Activated effector memory CD4-positive, alpha-beta T cell treated with Interleukin-2 at 50 U/mL for 16 hours (primary cell): ENCODE results near the gene GNAL.
"Not testable (repeated sequence)": the region's sequence is repeated elsewhere in the genome, so short reads cannot be mapped to it uniquely, and the experiment has no call there.

ENCODE experiments used
- DNase-seq: peaks from one replicate; pipeline ENCODE4 v3.0.0-alpha.2; 2020

Gene GNAL

DNA sequence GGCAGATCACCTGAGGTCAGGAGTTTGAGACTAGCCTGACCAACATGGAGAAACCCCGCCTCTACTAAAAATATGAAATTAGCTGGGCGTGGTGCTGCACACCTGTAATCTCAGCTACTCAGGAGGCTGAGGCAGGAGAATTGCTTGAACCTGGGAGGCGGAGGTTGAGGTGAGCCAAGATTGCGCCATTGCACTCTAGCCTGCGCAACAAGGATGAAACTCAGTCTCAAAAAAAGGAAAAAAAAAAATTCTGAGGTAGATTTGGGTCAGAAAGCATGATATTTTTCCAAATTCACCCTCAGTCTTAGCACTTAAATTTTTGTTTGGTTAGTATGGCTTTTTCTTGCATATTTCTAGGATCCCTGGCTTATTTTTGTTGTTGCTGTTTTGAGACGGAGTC lies 165.5 kb downstream of the GNAL start:
- DNase-seq, result not testable (repeated sequence)

DNA sequence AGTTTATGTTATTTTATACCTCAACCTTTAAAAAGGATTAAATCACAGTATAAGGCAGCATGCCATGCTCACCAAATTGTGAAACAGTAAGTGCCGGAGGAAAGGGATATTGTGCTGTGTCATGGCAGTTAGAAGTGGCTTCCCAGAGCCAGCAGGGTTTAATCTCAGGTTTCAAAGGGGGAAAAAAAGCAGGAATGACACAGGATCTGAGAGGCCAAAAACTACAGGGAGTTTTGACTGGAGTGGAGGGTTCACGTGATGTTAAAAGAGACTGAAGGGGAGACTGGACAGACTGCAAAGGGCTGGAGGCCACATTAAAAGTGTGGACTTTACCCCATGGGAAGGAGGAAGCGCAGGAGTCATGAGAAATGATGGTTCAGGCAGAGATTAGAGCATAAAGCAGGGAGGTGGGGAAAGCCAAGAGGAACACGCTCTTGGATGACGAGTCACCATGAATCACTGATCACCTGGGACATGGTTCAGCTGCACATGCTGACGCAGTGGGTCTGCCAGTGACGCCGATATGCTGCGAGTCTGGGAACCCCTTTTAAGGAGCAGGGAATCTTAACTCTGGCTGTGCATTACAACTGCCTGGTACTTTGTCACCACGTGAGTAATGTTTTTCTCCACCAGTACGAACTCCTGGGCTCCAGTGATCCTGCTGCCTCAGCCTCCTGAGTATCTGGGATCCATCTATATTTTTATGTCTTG lies 168.3 kb downstream of the GNAL start:
- no peak for DNase-seq

DNA sequence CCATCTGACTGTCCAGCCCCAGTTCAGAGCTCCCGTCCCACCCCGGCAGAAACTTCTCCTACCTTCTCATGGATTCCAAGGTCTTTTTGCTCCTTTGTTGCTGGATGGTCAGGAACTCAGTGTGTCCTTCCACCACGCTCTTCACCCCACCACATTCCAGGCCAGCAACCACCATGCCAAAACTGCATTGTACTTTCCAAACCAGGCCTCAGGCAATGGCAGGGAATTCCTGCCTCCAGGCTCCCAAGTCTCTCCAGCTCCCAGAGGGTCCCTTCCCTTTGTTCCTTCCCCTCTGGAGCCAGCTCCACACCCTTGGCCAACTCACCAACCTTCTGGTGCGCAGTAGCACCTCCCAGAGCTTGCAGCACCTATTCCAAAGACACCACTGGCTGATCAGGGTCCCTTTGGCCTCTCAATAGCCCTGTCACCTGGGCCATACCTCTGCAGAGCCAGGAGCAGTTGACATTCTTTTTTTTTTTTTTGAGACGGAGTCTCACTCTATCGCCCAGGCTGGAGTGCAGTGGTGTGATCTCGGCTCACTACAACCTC lies 170.3 kb downstream of the GNAL start:
- no peak for DNase-seq

DNA sequence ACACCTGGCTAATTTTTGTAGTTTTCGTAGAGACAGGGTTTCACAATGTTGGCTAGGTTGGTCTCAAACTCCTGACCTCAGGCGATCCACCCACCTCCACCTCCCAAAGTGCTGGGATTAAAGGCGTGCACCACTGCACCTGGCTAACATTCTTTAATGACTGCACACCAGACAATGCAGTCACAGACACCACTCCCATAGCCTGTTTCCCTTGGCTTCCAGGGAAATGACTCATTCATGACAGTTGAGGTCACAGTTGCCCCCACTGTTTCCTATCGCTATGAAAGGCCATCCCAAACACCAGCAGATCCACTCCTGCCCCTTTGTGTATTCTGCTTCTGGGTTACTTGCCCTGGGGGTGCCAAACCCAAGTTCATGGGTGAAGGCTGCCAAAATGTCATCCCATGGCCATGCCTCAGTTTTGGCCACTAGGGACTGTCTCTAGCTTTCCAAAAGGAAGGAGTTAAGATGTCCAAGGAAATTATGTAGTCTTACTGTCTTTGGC lies 170.9 kb downstream of the GNAL start:
- DNase-seq, result no peak

DNA sequence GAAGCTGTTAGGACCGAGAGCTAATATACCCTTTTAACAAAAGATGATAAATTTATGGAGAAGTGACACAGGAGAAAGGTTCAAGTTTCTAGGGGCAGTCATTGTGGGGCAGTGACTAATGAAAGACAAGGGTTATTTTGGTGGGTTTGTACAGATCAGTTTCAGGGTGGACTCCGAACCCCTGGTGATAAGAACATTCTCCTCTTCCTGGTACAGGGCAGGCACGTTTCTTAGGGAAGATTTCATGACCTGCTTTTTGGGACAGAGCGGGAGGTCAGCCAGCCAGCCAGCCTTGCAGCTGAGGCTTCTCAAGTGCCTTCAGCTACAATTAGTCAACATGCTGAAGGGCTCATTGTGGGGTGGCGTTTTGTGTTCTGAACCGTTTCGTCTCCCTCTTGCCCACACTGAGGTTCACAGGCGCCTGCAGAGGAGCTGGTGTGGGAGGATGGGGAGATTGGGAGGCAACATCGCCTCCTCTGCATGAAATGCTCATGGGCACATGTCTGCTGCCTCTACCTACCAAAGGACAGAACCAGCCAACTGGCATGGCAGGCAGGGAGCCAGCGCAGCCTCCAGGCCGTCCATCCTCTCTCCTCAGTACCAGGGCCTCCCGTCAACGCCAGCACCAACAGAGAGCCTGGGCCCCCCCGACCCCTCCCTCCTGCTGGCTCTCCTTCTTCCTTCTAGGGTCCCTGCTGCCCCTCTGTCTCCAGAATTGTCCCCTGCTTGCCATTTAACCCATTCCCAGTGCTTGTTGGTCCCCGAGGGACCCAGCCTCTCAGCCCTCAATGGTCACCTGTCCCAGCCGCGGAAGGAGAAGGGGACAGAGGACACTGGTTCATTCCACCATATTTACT lies 171.8 kb downstream of the GNAL start:
- no peak for DNase-seq

DNA sequence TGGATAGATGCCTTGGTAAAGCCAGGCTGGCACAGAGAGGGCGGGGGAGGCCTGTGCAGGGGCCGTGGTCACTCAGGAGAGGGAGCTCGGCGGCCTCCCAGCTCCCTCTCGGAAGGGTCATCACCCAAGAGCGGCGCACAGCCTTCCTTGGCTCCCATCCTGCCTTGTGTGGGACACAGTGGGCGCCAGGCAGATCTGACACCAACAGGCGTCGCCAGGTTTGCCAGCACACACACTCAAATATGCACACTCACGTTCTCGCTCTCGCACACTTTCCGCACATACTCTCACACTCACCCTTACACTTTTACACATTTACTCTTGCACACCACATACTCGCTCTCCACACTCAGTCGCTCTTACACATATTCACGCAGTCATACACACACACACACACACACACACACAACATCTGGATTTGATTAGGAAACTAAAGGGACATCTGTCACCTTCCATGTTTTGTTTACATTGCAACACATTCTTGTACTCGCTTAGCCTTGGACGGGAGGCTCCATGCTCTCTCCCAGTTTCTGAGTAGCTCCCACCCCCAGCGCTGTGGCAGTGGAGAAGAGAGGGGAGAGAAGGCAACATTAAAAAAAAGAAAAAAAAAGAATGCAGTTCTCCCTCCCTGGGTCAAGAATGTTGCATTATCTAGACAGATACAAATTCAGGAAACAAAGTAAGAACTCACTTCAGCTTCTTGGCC lies 172.7 kb downstream of the GNAL start:
- DNase-seq, result no peak

DNA sequence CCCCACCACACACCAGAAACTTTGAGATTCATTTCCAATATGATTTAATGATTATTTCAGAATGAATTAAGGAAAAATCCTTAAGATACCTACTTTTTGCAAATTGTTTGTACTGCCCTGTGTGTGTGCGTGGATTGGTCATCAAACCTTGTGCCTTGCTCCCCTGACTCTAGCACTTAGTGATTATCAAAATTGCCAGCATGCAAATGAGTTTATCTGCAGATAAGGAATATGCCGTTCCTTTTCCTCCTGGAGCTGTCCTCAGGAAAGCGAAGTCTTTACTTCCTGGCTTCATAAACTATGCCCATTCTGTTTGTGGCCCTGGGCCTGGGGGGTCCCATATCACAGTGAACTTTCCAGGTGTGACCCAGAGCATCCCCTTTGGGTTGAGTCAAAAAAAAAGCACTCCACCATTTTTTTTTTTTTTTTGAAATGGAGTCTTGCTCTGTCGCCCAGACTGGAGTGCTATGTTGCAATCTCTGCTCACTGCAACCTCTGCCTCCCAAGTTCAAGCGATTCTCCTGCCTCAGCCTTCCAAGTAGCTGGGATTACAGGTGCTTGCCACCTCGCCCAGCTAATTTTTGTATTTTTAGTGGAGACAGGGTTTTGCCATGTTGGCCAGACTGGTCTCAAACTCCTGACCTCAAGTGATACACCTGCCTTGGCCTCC lies 173.5 kb downstream of the GNAL start:
- DNase-seq, result no peak

DNA sequence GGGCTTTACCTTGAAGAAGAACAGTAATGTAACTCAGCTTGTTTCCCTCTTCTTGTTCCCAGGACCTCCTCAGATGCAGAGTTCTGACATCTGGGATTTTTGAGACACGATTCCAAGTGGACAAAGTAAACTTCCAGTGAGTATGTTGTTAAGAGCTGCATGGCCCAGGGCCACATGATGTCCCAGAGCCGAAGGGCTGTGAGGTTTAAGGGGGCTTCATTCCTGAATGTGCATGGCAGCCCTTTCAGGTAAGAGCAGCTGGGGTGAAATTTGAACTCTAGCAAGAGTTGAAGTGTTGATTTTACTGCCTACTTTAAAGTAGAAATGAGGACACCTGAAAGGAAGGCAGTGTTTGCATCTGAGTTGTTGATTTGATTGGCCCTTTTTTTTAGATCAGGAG lies 175.4 kb downstream of the GNAL start:
- DNase-seq, result no peak

DNA sequence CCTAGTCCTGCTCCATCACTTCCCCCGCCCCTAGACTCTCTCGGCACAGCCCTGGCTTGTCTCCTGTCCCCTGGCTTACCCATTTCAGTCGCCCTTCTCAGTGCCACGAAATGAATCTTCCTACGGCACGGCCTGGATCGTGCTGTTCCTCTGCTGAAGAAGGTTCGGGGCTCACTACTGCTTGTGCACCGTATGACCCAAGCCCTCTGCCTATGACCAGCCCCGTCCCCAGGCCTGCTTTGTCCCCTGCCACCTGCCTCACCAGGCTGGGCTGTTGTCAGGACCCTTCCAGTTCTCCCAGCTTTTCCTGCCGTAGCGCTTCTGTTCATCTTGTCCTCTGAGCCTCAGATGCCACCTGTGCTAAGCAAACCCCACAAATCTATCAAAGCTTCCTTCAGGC lies 176.0 kb downstream of the GNAL start:
- no peak for DNase-seq

DNA sequence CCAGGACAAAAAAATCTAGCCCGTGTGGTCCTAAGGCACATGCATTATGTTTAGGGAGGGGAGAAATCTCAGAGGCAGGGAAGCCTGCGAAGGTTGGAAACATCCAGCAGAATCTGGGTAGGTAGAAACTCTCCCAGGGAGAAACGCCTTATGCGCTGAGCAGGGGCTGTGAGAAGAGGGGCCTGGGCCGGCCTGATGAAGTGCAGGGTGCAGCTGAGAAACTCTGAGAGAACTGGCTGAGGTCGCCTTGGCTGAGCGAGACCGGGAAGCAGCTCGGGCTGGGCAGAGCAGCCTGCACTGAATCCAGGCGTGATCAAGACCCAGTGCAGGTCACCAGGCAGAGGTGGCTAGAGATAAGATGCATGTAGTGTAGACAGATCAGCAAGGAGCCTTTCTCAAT lies 177.3 kb downstream of the GNAL start:
- DNase-seq, result no peak

DNA sequence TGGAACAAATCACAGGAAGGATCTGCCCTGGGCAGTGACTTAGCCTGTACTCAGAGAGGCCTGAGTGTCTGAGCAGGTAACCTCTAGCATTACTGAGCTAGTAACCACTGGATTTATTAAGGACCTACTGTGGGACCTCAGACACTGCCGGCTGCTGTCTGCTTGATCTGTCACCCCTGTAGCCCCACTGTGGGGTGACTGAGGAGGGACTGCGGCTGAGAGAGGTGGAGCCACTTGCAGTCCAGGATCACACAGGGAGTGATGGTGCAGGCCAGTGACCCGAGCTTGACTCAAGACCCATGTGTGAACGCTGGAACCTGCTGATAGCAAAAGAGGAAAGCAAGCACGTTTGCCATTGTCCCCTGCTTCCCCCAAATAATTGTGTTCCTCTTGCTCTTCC lies 177.7 kb downstream of the GNAL start:
- no peak for DNase-seq

DNA sequence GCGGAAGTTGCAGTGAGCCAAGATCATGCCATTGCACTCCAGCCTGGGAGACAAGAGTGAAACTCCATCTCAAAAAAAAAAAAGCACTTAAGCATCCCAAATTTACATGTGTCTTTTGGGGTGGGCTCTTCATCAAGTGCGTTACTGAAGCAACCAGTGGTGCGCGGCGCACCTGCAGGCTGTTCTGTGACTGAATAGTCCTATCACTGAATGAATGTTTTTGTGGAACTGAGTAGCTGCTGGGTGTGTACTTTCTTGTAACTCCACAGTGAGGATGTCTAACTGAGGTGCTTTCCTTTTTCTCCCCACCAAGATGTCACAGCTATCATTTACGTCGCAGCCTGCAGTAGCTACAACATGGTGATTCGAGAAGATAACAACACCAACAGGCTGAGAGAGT lies 179.2 kb downstream of the GNAL start:
- no peak for DNase-seq

DNA sequence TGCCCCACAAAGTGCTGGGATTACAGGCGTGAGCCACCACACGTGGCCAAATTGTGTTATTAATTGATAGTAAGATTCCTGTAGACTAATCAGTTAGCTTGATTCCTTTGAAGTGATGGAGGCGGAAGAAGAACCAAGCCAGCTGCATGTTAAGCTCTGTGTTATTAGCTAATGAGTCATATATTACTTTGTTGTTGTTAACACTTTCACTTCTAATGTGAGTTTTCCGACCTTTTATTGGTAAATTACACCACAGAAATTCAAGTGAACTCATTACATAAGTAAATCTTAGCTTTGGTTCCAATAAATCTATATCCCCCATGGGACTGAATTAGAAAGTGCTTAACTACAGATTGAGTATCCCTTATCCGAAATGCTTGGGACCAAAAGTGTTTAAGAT lies 182.4 kb downstream of the GNAL start:
- no peak for DNase-seq

DNA sequence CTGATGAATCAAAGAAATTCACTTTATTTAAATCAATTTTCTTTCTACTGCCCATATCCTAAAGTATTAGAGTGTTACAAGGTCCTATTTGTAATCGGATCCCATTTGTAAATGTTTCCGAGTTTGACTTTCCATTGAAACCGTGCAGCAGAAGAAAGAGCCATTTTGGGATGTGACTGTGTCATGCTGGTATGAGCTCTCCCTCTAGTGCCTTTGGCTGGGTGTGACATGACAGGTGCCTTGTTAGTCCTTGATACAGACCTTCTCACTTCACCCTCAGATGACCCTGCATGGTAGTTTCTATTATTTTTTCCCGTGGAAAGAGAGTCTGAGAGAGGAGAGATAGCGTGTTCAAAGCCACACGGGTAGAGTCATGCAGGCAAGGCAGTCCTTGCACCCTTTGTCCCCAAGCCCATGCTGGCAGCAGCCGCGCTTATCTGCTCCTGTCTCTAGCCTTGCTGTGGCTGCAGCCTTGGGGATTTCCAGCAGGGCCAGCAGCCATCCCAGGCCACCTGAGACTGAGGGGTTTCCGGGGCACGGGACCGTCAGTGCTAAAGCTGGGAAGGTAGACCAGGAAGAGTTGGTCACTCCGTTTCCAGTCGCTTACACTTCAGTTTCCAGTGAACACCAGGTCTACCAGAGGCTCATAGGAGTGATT lies 183.5 kb downstream of the GNAL start:
- DNase-seq, result no peak

DNA sequence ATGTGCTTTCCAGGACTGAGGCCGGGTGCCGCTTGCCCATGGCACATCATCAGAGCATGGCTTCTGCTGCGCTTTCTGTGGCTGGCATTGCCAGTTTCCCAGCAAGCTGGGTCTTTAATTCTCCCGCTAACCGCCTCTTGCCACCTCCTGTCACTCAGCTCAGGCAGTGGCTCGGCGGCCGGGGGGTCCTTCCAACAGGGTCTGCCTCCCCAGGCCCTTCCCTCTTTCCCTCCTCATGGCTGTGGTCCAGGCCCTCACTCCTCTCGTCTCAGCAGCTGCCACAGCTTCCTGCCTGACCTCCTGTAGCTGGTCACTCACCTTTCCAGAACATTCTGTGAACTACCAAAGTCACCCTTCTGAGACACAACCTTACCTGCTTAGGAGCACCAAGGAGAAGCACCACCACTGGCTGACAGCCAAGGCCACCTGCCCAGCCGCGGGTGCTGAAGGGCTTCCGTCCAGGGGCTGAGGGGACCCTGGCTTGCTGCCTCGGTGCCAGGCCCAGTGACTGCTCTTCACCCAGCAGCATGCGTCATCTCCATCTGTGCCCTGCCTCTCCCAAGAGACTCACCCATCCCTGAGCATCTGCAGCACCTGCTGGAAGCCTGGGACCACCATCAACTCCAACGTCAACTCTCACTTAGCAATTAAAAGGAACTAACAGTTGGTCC lies 184.7 kb downstream of the GNAL start:
- no peak for DNase-seq

DNA sequence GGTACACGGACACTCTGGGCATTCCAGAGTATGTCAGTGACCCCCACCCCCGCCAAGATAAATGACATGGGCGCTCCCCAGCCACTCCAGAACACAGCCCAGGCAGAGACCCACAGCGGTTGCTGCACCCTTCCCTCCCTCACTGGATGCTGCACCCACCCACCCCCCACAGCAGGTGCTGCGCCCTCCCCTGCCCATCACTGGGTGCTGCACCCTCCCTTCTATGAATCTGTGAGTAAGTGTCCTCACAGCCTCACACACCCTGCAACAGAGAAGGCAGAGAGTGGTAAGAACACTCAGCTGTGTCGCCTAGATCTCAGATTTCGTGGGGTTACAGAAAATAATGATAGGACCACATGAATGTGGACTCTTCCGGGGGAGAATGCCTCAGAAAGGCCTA lies 185.6 kb downstream of the GNAL start:
- no peak for DNase-seq

DNA sequence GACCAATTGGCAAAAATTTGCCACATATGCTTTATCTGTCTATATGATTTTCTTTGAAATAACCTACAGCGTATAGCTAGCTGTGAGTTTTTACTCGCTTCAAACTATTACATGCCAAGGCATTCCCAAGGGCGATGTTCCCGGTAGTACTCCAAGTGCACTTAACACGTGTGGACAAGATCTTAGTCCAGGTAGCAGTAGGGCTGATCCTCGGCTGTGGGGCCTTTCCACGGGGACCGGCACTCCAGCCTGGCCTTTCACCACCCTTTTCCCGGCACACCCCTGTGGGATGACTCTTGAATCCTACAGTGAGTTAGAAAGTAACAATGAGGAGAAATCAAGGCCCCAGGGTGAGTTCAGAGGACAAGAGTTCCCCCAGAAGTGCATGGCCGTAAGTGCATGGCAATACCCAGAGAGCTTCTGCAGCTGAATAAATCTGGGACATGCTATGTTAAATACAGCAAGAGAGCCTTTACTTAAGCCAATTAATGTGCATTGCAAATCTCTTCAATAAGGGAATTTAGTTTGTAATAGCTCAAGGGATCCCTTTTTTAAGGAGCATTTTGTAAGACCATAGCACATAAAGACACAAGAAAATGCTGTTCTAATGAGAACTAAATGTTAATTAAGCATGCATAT lies 188.6 kb downstream of the GNAL start:
- no peak for DNase-seq

DNA sequence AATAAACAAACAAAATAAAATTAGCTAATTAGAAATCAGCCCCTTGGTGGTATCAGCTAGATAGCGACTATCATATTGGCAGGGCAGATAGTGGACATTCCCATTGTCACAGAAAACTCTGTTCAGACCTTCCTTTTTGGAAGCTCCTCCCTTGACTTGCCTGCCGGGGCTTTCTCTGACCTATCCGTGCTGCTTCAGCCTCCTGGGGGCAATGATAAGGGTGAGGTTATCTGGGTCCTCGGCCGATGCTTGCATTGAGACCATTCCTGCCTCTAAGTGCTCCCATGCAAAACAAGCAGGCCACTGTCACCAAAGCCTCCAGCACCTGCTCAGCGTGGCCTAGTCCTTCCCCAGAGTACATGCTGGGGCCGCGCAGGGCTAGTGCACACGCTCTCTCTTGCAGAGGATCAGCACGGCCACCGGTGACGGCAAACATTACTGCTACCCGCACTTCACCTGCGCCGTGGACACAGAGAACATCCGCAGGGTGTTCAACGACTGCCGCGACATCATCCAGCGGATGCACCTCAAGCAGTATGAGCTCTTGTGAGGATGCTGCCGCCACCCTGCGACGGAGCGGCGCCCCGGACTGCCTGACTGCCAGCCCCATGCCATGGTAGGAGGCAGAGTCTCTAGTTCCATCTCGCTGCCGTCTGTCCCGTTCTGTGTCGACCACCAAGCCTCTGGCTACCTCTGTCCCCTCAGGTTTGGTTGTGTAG lies 191.7 kb downstream of the GNAL start:
- DNase-seq, result no peak

DNA sequence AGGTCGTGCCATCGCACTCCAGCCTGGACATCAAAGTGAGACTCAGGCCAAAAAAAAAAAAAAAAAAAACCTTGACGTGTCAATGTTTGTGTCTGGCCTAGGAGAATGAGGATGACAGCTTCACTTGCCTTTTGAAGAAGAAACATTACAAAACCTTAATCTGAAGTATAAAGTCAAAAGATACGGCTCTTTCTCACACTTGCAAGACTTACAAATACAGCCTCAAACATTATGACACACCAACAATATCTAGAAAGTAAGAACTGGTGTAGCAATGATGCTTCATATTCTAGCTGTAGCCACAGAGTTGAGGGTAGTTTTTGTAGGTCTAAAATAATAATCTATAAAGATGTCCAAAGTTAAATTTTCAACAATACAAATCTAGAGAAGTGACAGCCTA lies 193.6 kb downstream of the GNAL start:
- DNase-seq, result no peak

DNA sequence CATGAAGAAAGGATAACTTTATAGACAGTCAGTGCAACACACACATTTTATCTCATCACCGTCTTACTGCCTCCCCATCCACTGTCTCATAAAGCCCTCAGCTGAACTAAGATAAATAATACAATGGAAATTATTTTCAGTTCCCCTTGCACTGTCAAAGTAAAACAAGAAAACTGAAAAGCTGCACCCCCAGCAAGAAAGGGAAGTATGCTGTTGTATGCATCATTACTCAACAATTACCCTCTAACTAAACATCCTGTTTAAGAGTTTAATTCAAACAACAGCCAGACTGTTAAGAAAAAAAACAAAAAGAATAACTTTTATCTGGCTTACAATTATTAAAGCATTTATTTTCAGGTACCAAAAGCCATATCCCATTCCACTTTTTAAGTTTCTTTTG lies 194.1 kb downstream of the GNAL start:
- DNase-seq, result no peak
